ENCODE measurements around the gene AKAP13.

DNA sequence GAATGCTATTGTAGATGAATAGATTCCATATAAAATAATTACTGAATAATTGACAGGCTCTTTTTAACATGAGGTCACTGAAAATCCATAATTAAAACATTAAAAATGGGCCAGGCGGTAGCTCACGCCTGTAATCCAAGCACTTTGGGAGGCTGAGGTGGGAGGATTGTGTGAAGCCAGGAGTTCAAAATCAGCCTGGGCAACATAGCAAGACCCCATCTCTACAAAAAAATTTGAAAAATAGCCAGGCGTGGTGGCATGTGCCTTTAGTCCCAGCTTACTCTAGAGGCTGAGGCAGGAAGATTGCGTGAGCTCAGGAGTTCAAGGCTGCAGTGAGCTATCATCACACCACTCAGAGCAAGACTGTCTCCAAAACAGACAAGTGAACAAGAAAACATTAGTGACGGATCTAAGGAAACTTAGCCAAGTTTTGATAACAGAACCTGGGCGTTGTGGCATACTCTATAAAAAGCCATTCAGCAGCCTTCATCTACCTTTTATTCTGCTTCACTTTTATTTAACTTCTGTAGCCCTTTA lies 303.8 kb downstream of the AKAP13 start:
- no peak for TF ChIP-seq GATA3 (IDR thresholded peaks at IDR 0.05; ENCODE audit: low read depth, low read length)
- no peak for TF ChIP-seq GATA2 (IDR thresholded peaks at IDR 0.05; ENCODE audit: low read depth, low read length)
